Measurements from ENCODE around the gene TMEM208. TPM values are rescaled to one million over a fixed set of nuclear protein-coding genes. Genes with fewer than 3 reads are reported as not detected.

Gene TMEM208
- total and polyA plus RNA-seq, 2 of the 13 experiments (the other 11 are each of a cell fraction or from before 2014, with no cell fraction given) = 58.8 to 72.9 TPM

DNA sequence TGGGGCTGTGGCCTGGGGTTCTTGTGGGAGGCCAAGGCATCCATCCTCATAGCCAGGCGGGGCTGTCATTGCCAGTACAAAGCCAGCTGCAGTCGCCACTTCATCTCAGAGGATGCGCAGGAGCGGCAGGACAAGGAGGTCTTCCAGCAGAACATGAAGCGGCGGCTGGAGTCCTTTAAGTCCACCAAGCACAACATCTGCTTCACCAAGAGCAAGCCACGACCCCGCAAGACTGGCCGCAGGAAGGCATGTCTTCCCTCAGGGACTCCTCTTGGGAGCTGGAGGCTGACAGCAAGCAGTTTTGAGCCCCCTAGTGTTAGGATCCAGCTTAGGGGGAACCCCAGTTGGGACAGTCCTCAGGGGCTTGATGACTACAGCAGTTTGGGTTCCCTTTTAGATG is 37.3 kb downstream of the TMEM208 start (continued):
- TF ChIP-seq RARG (CRISPR knock-in tag; IDR thresholded peaks at IDR 0.05; ENCODE audit: low read depth) (no peak), SNAI1 (CRISPR knock-in tag; IDR thresholded peaks at IDR 0.05; ENCODE audit: borderline replicate concordance) (no peak), BHLHE40 (IDR thresholded peaks at IDR 0.05; ENCODE audit: low read length) (no peak)

DNA sequence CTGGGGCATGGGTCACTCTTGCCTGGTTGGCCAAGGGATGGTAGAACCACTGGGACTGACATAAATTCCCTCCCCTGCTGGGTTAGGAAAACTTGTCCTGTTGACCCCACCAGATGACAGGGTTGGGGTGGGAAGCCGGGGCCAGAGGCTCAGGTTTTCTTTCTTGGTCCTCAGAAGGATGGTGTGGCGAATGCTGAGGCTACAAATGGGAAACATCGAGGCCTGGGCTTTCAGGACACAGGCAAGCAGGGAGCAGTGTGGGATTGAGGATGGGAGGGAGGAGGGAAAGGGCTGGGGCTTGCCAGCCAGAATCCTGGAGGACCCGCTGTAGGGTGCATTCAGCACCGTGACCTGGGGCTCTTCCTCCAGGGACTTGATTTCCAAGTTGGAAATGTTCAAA is 37.9 kb downstream of the TMEM208 start:
- in situ Hi-C loops (cut with HindIII; ENCODE audit: extremely low pct_ligation_motif_present, low pct_unique_long_range_greater_than_20kb) (no loop called here), intact Hi-C loops (cut with micrococcal nuclease; ENCODE audit: unreplicated experiment) (no loop called here)
- BruUV-seq (replicated peaks) = no TSS peak
- no peaks in the 10 kb centered on the region for H3K4me1 ChIP-seq (ENCODE audit: insufficient read depth, low read length)
- no peak overlapping the region for H3K4me3 ChIP-seq (replicated peaks in 1 of 3; ENCODE audit: insufficient read depth in 1 of 3, low read depth in 2 of 3, low read length in 3 of 3)
- no peaks in the 10 kb centered on the region for H3K36me3 ChIP-seq (replicated peaks in 1 of 2; ENCODE audit: control insufficient read depth in 1 of 2, insufficient read depth in 2 of 2, low read length in 2 of 2)
- H3K27ac ChIP-seq (ENCODE audit: extremely low read length, insufficient read depth, low read length) = no peak overlapping the region
- ATAC-seq (no peak), FAIRE-seq (no peak), DNase-seq (ENCODE audit: low spot score) (no peak)
- WGBS (ENCODE audit: low lambda C conversion rate) = 40% methylated on average over 5 of the region's 5 CpGs
- no peak for TF ChIP-seq MED1 (CRISPR knock-in tag; IDR thresholded peaks at IDR 0.05)
- no peak for TF ChIP-seq RARA (CRISPR knock-in tag; IDR thresholded peaks at IDR 0.05)
- no peak for TF ChIP-seq SMARCE1 (IDR thresholded peaks at IDR 0.05; ENCODE audit: borderline replicate concordance)
- TF ChIP-seq ATF7 (IDR thresholded peaks at IDR 0.05) = no peak
- TF ChIP-seq ATF7 (CRISPR knock-in tag; IDR thresholded peaks at IDR 0.05) = no peak
- no peak for TF ChIP-seq ZNF451 (CRISPR knock-in tag; IDR thresholded peaks at IDR 0.05)
- no peak for TF ChIP-seq POLR2A (IDR thresholded peaks at IDR 0.05; ENCODE audit: insufficient read depth in 1 of 2, low read depth in 2 of 2, low read length in 2 of 2)
- TF ChIP-seq ZFP36 (IDR thresholded peaks at IDR 0.05; ENCODE audit: borderline replicate concordance, low read depth, low read length, partially characterized antibody) = no peak
- TF ChIP-seq RBFOX2 (IDR thresholded peaks at IDR 0.05; ENCODE audit: low read depth, low read length) = no peak
- no peak for TF ChIP-seq SOX5 (CRISPR knock-in tag; IDR thresholded peaks at IDR 0.05; ENCODE audit: borderline replicate concordance)
- peaks cover 8 to 40% of the 10 kb centered on the region in 2 experiments; a peak in 4 of 5 replicates for H3K27me3 ChIP-seq (ENCODE audit: control insufficient read depth in 1 of 2, insufficient read depth in 2 of 2, low read length in 2 of 2)
- no peak overlapping the region for H3K9ac ChIP-seq (ENCODE audit: insufficient read depth, low read depth, low read length)
- no peaks in the 10 kb centered on the region for H3K79me2 ChIP-seq (ENCODE audit: insufficient read depth, low read length)
- ChIA-PET CTCF (ENCODE audit: low intra/inter-chr PET ratio, low total read pairs) (interaction anchor here (0.6 kb wide), 1 partner anchor 287 kb away, joined by 3 read pairs; no protein-coding TSS in a partner anchor), POLR2A (interaction anchor here (0.8 kb wide), 1 partner anchor 12 kb away, joined by 3 read pairs; no protein-coding TSS in a partner anchor)
- H3K4me2 ChIP-seq (ENCODE audit: low read depth, low read length) = no peak overlapping the region
- no peaks in the 10 kb centered on the region for H4K20me1 ChIP-seq (ENCODE audit: insufficient read depth, low read length)
- H2AFZ ChIP-seq (ENCODE audit: low read length) = no peak overlapping the region
- no peaks in the 10 kb centered on the region for H3K9me3 ChIP-seq (ENCODE audit: low read length)

All from HepG2 (cell line).